C4-2B (cell line): Measurements from ENCODE around the gene SOWAHC.

ENCODE experiments used
- ZFX ChIP-seq: fragments of 450-650 bp; IDR thresholded peaks from 2 replicates; pipeline ENCODE4 v1.6.1; 2017
- TF ChIP-seq, protein P1 (sequence below): fragments of 450-650 bp; conservative IDR thresholded peaks from 2 replicates; pipeline ENCODE4 v1.5.1; 2017; ENCODE audit warnings: mild to moderate bottlenecking

DNA sequence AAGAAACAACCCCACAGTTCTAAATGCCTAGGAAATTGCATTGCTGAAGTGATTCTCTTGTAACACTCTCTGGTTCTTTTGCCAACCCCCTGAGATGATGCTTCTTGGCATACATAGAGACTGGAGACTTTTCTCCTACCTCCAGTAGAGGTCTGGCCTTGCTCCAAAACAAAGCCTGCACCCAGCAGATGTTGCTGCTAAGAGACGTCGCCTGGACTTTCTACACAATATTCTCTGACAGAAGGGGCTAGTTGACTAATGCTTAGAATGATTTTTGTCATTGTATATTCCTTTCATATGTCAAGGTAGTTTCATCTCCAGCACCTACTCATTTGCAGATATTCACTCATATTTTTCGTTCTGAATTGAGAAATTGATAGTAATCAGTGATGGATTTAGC lies 24.6 kb downstream of the SOWAHC start:
- TF ChIP-seq, protein P1, sequence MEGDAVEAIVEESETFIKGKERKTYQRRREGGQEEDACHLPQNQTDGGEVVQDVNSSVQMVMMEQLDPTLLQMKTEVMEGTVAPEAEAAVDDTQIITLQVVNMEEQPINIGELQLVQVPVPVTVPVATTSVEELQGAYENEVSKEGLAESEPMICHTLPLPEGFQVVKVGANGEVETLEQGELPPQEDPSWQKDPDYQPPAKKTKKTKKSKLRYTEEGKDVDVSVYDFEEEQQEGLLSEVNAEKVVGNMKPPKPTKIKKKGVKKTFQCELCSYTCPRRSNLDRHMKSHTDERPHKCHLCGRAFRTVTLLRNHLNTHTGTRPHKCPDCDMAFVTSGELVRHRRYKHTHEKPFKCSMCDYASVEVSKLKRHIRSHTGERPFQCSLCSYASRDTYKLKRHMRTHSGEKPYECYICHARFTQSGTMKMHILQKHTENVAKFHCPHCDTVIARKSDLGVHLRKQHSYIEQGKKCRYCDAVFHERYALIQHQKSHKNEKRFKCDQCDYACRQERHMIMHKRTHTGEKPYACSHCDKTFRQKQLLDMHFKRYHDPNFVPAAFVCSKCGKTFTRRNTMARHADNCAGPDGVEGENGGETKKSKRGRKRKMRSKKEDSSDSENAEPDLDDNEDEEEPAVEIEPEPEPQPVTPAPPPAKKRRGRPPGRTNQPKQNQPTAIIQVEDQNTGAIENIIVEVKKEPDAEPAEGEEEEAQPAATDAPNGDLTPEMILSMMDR, result no peak
- no peak for TF ChIP-seq ZFX
